ENCODE measurements around the gene BRSK2.
A peak's percentile ranks its signal among the peaks of the same experiment; 100 is the strongest.
"Not testable (repeated sequence)": the region's sequence is repeated elsewhere in the genome, so short reads cannot be mapped to it uniquely, and the experiment has no call there.

The BRSK2 gene

DNA sequence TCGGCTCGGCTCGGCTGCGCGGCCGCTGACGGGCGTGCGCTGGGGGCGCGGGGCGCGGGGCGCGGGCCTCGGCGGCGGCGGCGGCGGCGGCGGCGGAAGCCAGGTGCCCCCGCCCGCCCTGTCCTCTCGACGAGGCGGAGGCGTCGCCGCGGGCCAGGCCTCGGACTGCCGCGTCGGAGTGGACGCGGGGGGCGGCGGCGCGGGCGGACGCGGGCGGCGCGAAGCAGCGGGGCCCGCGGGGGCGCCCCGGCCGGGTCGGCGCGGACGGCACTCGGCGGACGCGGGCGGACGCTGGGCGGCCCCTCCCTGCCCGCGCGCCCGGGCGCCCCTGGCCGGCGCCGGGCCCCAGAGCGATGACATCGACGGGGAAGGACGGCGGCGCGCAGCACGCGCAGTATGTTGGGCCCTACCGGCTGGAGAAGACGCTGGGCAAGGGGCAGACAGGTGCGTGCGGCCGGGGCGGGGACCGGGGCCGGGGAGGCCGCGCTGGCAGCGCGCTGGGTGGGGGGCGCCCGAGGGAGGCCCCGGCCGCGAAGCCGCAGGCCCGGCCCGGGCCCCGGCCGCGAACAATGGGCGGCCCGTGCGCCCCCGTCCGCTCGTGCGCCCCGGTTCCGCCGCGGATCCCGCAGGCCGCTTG, at the start of gene BRSK2:
Gene BRSK2, plus strand, starts transcription at position 3 of the 637 bp plus-strand sequence. Its CDS starts 351 bp downstream, at position 354.
- Histone ChIP-seq H3K4me3 (peak within 1 kb of the TSS; percentile 72), H3K27ac (peak within 1 kb of the TSS; percentile 45 to 47)
- DNase-seq (ENCODE audit: low spot score) = no peak
- TF ChIP-seq, protein P1, sequence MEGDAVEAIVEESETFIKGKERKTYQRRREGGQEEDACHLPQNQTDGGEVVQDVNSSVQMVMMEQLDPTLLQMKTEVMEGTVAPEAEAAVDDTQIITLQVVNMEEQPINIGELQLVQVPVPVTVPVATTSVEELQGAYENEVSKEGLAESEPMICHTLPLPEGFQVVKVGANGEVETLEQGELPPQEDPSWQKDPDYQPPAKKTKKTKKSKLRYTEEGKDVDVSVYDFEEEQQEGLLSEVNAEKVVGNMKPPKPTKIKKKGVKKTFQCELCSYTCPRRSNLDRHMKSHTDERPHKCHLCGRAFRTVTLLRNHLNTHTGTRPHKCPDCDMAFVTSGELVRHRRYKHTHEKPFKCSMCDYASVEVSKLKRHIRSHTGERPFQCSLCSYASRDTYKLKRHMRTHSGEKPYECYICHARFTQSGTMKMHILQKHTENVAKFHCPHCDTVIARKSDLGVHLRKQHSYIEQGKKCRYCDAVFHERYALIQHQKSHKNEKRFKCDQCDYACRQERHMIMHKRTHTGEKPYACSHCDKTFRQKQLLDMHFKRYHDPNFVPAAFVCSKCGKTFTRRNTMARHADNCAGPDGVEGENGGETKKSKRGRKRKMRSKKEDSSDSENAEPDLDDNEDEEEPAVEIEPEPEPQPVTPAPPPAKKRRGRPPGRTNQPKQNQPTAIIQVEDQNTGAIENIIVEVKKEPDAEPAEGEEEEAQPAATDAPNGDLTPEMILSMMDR (IDR thresholded peaks at IDR 0.05) = no peak

DNA sequence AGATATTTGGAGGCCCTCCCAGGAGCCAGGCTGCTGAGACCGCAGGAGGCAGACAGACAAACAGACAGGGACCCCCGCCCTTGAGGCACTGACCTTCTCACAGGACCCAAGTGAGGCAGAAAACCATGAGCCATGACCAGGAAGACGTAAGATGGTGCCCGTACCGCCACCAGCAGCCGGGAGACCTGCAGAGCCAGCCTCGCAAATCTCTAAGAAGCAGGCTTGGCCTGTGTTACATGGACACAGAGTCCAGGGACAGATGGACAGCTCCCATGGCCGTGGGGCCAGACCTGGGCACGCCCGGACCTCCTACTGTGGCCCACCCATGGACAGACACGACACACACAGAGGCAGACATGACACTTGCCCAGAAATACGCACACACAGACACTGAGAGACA, 49.6 kb upstream of the BRSK2 start:
- no peak for DNase-seq (ENCODE audit: low spot score)
- no peak overlapping the region for H3K27ac ChIP-seq
- TF ChIP-seq, protein P1 (IDR thresholded peaks at IDR 0.05) = no peak
- no peak overlapping the region for H3K4me3 ChIP-seq

DNA sequence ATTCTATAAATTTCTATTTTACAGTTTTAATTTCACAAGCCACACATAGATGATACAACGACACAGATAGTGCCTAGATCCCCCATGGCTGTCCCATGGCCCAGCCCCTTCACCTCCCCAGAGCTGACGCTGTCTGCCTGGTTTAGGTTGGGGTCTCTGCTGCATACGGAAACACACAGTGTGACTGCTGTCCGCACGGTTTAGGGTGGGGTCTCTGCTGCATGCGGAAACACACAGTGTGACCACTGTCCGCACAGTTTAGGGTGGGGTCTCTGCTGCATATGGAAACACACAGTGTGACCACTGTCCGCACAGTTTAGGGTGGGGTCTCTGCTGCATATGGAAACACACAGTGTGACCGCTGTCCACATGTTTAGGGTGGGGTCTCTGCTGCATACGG, 48.5 kb upstream of the BRSK2 start:
- H3K4me3 ChIP-seq; H3K27ac ChIP-seq; DNase-seq (ENCODE audit: low spot score): not testable (repeated sequence)

DNA sequence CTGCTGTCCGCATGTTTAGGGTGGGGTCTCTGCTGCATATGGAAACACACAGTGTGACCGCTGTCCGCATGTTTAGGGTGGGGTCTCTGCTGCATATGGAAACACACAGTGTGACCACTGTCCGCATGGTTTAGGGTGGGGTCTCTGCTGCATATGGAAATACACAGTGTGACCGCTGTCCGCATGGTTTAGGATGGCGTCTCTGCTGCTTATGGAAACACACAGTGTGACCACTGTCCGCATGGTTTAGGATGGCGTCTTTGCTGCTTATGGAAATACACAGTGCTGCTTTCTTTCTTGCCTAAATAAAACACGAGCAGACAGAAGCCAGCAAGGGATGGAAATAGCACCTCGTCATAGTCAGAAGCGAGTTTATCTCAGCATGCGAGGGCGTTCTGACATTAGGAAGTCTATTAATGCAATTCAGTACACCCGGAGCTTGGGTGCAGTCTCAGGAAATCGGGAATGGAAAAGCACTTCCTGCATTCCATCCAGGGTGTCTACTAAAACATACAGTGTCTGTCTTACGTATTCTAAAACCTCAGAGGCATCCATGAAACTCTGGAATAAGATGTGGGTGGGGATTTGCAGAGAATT, 47.7 kb upstream of the BRSK2 start:
- no peak for DNase-seq (ENCODE audit: low spot score)
- TF ChIP-seq, protein P1 (IDR thresholded peaks at IDR 0.05) = no peak
- no peak overlapping the region for H3K4me3 ChIP-seq
- peak overlapping the region in 1 of 2 donors; percentile 37 for H3K27ac ChIP-seq

DNA sequence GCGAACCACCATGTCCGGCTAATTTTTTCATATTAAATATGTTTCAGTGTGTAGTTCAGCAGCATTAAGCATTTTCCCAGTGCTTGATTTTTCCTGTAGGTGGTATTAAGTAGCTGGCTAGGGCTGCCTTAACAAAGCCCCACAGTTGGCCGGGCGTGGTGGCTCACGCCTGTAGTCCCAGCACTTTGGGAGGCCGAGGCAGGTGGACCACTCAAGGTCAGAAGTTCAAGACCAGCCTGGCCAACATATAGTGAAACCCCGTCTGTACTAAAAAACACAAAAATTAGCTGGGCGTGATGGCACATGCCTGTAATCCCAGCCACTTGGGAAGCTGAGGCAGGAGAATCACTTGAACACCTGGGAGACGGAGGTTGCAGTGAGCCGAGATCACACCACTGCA, 46.8 kb upstream of the BRSK2 start:
- no peak overlapping the region for H3K4me3 ChIP-seq
- no peak for DNase-seq (ENCODE audit: low spot score)
- TF ChIP-seq, protein P1 (IDR thresholded peaks at IDR 0.05) = no peak
- H3K27ac ChIP-seq = no peak overlapping the region

DNA sequence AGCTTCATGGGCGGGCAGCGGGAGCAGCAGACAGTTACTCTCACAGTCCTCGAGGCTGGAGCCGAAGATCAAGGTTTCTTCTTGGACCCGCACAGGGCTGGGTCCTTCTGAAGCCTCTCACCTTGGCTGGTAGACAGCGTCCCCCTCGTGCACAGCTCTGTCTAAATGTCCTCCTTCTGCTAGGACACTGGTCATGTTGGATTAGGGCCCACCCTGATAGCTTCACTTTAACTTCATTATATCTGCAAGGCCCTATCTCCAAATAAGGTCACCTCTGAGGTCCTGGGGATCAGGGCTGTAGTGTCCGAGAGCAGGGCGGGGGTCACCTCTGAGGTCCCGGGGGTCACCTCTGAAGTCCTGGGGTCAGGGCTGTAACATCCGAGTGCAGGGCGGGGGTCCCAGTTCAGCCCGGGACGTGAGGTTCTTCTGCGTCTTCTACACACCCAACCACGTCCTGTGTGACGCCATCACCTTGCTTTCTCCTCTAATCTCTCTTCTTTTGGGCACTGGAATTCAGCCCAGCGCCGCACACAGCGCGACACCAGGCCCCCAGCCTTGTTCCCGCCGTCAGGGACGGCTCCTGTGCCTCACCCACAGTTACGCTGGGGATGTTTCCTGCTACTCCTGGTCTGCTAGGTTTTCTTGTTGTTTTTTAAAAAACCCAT, 46.2 kb upstream of the BRSK2 start:
- Histone ChIP-seq H3K27ac (no peak overlapping the region), H3K4me3 (no peak overlapping the region)
- DNase-seq (ENCODE audit: low spot score) = no peak
- TF ChIP-seq, protein P1 (IDR thresholded peaks at IDR 0.05) = no peak

DNA sequence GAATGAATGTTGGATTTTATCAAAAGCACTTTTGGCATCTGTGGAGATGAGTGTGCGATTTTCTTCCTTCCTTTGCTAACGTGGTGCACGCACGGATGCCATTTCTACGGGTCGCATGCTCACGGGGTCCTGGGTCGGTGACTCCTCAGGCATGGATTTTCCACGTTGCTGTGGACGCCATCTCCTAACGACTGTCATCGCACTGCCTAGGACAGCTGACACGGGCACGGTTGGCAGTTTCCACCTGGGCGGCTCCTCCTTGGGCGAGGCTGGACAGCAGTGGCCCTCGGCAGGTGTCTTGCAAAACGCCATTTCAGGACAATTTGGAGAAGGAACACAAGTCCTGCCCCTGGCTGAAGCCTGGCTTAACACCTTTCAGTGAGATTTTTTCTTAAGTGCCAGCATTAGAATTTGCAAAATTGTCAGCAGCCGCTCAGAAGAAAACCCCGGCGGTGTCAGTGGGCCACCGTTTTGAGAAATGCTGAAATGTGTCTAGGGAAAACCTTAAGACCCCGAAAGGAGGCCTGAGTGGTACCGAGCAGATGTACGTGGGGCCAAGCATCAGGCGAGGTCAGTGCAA, 45.6 kb upstream of the BRSK2 start:
- H3K4me3 ChIP-seq = no peak overlapping the region
- no peak for DNase-seq (ENCODE audit: low spot score)
- TF ChIP-seq, protein P1 (IDR thresholded peaks at IDR 0.05) = no peak
- no peak overlapping the region for H3K27ac ChIP-seq
